H9 (cell line): ENCODE data around the gene HPS3. TPM values are rescaled to one million over a fixed set of nuclear protein-coding genes. Genes with fewer than 3 reads are reported as not detected.

Experiments used
- DNase-seq: peaks from one replicate; pipeline ENCODE4 v3.0.0-alpha.2; 2017
- H2AFZ ChIP-seq: one replicate; pipeline ENCODE4 v1.6.1; 2013; ENCODE audit warnings: mild to moderate bottlenecking, low read length, control low read depth, moderate library complexity
- H2AK5ac ChIP-seq: 2 replicates; pipeline ENCODE4 v1.6.1; 2013; ENCODE audit warnings: low read length, control low read depth, mixed read lengths; ENCODE audit not compliant: insufficient read length
- H2BK120ac ChIP-seq: one replicate; pipeline ENCODE4 v1.6.1; 2013; ENCODE audit warnings: low read depth, mild to moderate bottlenecking, low read length, control low read depth, inconsistent platforms; ENCODE audit not compliant: poor library complexity, severe bottlenecking
- H2BK12ac ChIP-seq: 2 replicates; pipeline ENCODE4 v1.6.1; 2013; ENCODE audit warnings: low read length, control low read depth, mixed read lengths, low read depth; ENCODE audit not compliant: insufficient read length
- H2BK15ac ChIP-seq: 2 replicates; pipeline ENCODE4 v1.6.1; 2013; ENCODE audit warnings: low read depth, low read length, control low read depth
- H2BK20ac ChIP-seq: one replicate; pipeline ENCODE4 v1.6.1; 2013; ENCODE audit warnings: low read depth, mild to moderate bottlenecking, low read length, control low read depth, inconsistent platforms; ENCODE audit not compliant: poor library complexity, severe bottlenecking
- H2BK5ac ChIP-seq: 2 replicates; pipeline ENCODE4 v1.6.1; 2013; ENCODE audit warnings: low read length, control low read depth, mixed read lengths; ENCODE audit not compliant: insufficient read length
- H3K14ac ChIP-seq: 2 replicates; pipeline ENCODE4 v1.6.1; 2013; ENCODE audit warnings: low read length, control low read depth; ENCODE audit not compliant: insufficient read depth
- H3K18ac ChIP-seq: 2 replicates; pipeline ENCODE4 v1.6.1; 2013; ENCODE audit warnings: low read depth, mild to moderate bottlenecking, mixed read lengths, low read length, control low read depth; ENCODE audit not compliant: insufficient read length
- H3K23ac ChIP-seq: 2 replicates; pipeline ENCODE4 v1.6.1; 2013; ENCODE audit warnings: low read length, control low read depth, mixed read lengths, low read depth; ENCODE audit not compliant: insufficient read length
- H3K23me2 ChIP-seq: 2 replicates; pipeline ENCODE4 v1.6.1; 2013; ENCODE audit warnings: low read depth, mild to moderate bottlenecking, mixed read lengths, low read length, control low read depth; ENCODE audit not compliant: insufficient read length, poor library complexity, severe bottlenecking
- H3K27ac ChIP-seq: 2 replicates; pipeline ENCODE4 v1.5.1; 2013; ENCODE audit warnings: low read length, control low read depth, mixed read lengths, low read depth; ENCODE audit not compliant: insufficient read length
- H3K27me3 ChIP-seq: 2 replicates; pipeline ENCODE4 v1.6.1; 2013; ENCODE audit warnings: low read length, control low read depth, inconsistent platforms; ENCODE audit not compliant: insufficient read depth
- H3K4ac ChIP-seq: 2 replicates; pipeline ENCODE4 v1.6.1; 2013; ENCODE audit warnings: low read depth, mild to moderate bottlenecking, control low read depth, inconsistent platforms, low read length, moderate library complexity
- H3K4me1 ChIP-seq: 2 replicates; pipeline ENCODE4 v1.6.1; 2013; ENCODE audit warnings: low read length, control low read depth, inconsistent platforms; ENCODE audit not compliant: insufficient read depth
- H3K4me2 ChIP-seq: 2 replicates; pipeline ENCODE4 v1.6.1; 2013; ENCODE audit warnings: low read length, control low read depth, mixed read lengths; ENCODE audit not compliant: insufficient read length, insufficient read depth
- H3K56ac ChIP-seq: 2 replicates; pipeline ENCODE4 v1.6.1; 2013; ENCODE audit warnings: low read depth, mild to moderate bottlenecking, mixed read lengths, low read length, control low read depth; ENCODE audit not compliant: insufficient read length
- H3K79me1 ChIP-seq: 2 replicates; pipeline ENCODE4 v1.6.1; 2013; ENCODE audit warnings: low read depth, mild to moderate bottlenecking, moderate library complexity, low read length, control low read depth, inconsistent platforms; ENCODE audit not compliant: insufficient read depth, poor library complexity, severe bottlenecking
- H3K79me2 ChIP-seq: 2 replicates; pipeline ENCODE4 v1.6.1; 2013; ENCODE audit warnings: low read length, control low read depth, inconsistent platforms; ENCODE audit not compliant: insufficient read depth
- H3K9ac ChIP-seq: 2 replicates; pipeline ENCODE4 v1.6.1; 2013; ENCODE audit warnings: low read length, control low read depth, mixed read lengths; ENCODE audit not compliant: insufficient read length; ENCODE audit errors: extremely low read depth
- H3K9me3 ChIP-seq: one replicate; pipeline ENCODE4 v1.6.1; 2013; ENCODE audit warnings: low read depth, low read length, inconsistent platforms; ENCODE audit not compliant: control insufficient read depth
- H3T11ph ChIP-seq: one replicate; pipeline ENCODE4 v1.6.1; 2013; ENCODE audit warnings: mild to moderate bottlenecking, low read length, control low read depth, inconsistent platforms
- H4K20me1 ChIP-seq: one replicate; pipeline ENCODE4 v1.6.1; 2013; ENCODE audit not compliant: control insufficient read depth, insufficient read length, insufficient read depth
- H4K5ac ChIP-seq: 2 replicates; pipeline ENCODE4 v1.6.1; 2013; ENCODE audit warnings: low read depth, mild to moderate bottlenecking, mixed read lengths, low read length, control low read depth; ENCODE audit not compliant: insufficient read length
- H4K8ac ChIP-seq: replicated peaks from 2 replicates; pipeline ENCODE4 v1.6.1; 2013; ENCODE audit warnings: low read length, control low read depth, mixed read lengths, low read depth; ENCODE audit not compliant: insufficient read length
- H4K91ac ChIP-seq: 2 replicates; pipeline ENCODE4 v1.6.1; 2013; ENCODE audit warnings: low read depth, mild to moderate bottlenecking, moderate library complexity, mixed read lengths, low read length, control low read depth; ENCODE audit not compliant: insufficient read length
- H3K27ac Mint-ChIP-seq, 3 experiments: 2 replicates in 2 of 3; 3 replicates in 1 of 3; pipeline ENCODE4 v1.8.0; 2020 to 2021; ENCODE audit warnings: mixed read lengths in 3 of 3, mild to moderate bottlenecking in 1 of 3, moderate library complexity in 1 of 3
- H3K27me3 Mint-ChIP-seq: 2 replicates; pipeline ENCODE4 v1.8.0; 2021; ENCODE audit warnings: low read depth, mild to moderate bottlenecking, moderate library complexity, mixed read lengths
- H3K36me3 Mint-ChIP-seq, 3 experiments: 2 replicates in 2 of 3; 3 replicates in 1 of 3; pipeline ENCODE4 v1.8.0; 2020 to 2021; ENCODE audit warnings: low read depth in 3 of 3, mixed read lengths in 3 of 3; ENCODE audit not compliant: insufficient read depth in 1 of 3
- H3K4me1 Mint-ChIP-seq, 2 experiments: 2 replicates each; pipeline ENCODE4 v1.8.0; 2020; ENCODE audit warnings: mixed read lengths in 2 of 2
- H3K4me3 Mint-ChIP-seq, 2 experiments: 2 replicates in 1 of 2; 3 replicates in 1 of 2; pipeline ENCODE4 v1.8.0; 2020 to 2021; ENCODE audit warnings: mild to moderate bottlenecking in 2 of 2, mixed read lengths in 2 of 2, moderate library complexity in 1 of 2
- H3K9me3 Mint-ChIP-seq, 2 experiments: 2 replicates in 1 of 2; 3 replicates in 1 of 2; pipeline ENCODE4 v1.8.0; 2020; ENCODE audit warnings: mild to moderate bottlenecking in 2 of 2, mixed read lengths in 2 of 2, moderate library complexity in 1 of 2
- CTCF ChIP-seq: fragments of 200-600 bp; sonication (generic); conservative IDR thresholded peaks from 3 replicates; pipeline ENCODE4 v1.8.0; 2021; ENCODE audit warnings: antibody characterized with exemption, mild to moderate bottlenecking
- WGBS: extraction: QIAGEN DNeasy Blood & Tissue Kit; methylation state at CpG from one replicate; pipeline ENCODE4 v1.1.7; 2013; ENCODE audit warnings: missing lambda C conversion rate, low lambda C conversion rate, mixed read lengths; ENCODE audit not compliant: insufficient read length; ENCODE audit errors: extremely low coverage; 5-methylcytosine and 5-hydroxymethylcytosine counted together
- total RNA-seq: library from RNA; stranded (reverse); gene quantifications from 2 replicates; pipeline ENCODE4 v1.2.1, GENCODE V29; 2021

HPS3 gene
- total RNA-seq, 1 experiment from 2014 or later = 46.5 TPM

GRCh38 chr3:149152420-149152819 lies 23.0 kb downstream of the HPS3 start:
- Histone ChIP-seq H2BK20ac (no peak overlapping the region), H3K4me2 (no peak overlapping the region), H3K23me2 (no peaks in the 10 kb centered on the region), H3K18ac (no peak overlapping the region), H3K23ac (no peak overlapping the region), H2BK12ac (no peak overlapping the region), H3K79me1 (no peaks in the 10 kb centered on the region), H3T11ph (no peak overlapping the region), H2BK15ac (no peak overlapping the region), H3K4ac (no peak overlapping the region), H3K9ac (no peak overlapping the region), H4K20me1 (no peaks in the 10 kb centered on the region), H3K14ac (no peak overlapping the region; the same call in 1 of the 2 replicates), H3K9me3 (no peaks in the 10 kb centered on the region), H2BK120ac (no peak overlapping the region), H3K27me3 (no peaks in the 10 kb centered on the region), H3K4me1 (no peaks in the 10 kb centered on the region), H3K56ac (no peak overlapping the region), H4K91ac (no peak overlapping the region), H2AFZ (no peak overlapping the region), H3K27ac (no peak overlapping the region), H2BK5ac (no peak overlapping the region), H3K79me2 (no peaks in the 10 kb centered on the region), H2AK5ac (no peak overlapping the region), H4K5ac (no peak overlapping the region), H4K8ac (no peak overlapping the region)
- Mint-ChIP-seq H3K36me3 (peaks cover 17 to 67% (median 60%) of the 10 kb centered on the region in 3 experiments; a peak in 6 of 7 replicates), H3K27ac (peak overlapping the region in 2 of 3 experiments; percentile 45 to 66; a peak in 3 of 7 replicates), H3K27me3 (no peaks in the 10 kb centered on the region), H3K9me3 (no peaks in the 10 kb centered on the region), H3K4me3 (no peak overlapping the region), H3K4me1 (peaks cover 2% of the 10 kb centered on the region in 2 experiments; a peak in 1 of 4 replicates)
- no peak for TF ChIP-seq CTCF
- DNase-seq = no peak
- no CpG with 5 or more reads among the region's 2 CpGs for WGBS
